Stimulated activated CD8-positive, alpha-beta memory T cell treated with anti-CD3 and anti-CD28 coated beads, Interleukin-4, amount 100 ng/mL, for 48 hours (primary cell): ENCODE results near the gene PAK6.
A peak's percentile ranks its signal among the peaks of the same experiment; 100 is the strongest.

Experiments used
- DNase-seq: peaks from one replicate; pipeline ENCODE4 v3.0.0-alpha.2; 2020

PAK6 gene

GRCh38 chr15:40295297-40295696, 56.4 kb downstream of the PAK6 start:
- DNase-seq: no peak

GRCh38 chr15:40295877-40296560, 57.2 kb downstream of the PAK6 start:
- DNase-seq: no peak

GRCh38 chr15:40296561-40297230, 57.8 kb downstream of the PAK6 start:
- no peak for DNase-seq

- DNase-seq: no peak
Observed at GRCh38 chr15:40297356-40297755, 58.5 kb downstream of the PAK6 start.

- DNase-seq: no peak
Observed at GRCh38 chr15:40298216-40298935, 59.5 kb downstream of the PAK6 start.

GRCh38 chr15:40300367-40300766, 61.5 kb downstream of the PAK6 start:
- no peak for DNase-seq

- no peak for DNase-seq
Observed at GRCh38 chr15:40300771-40301170, 61.9 kb downstream of the PAK6 start.

GRCh38 chr15:40301467-40302179, 62.8 kb downstream of the PAK6 start:
- DNase-seq: no peak

- no peak for DNase-seq
Observed at GRCh38 chr15:40302288-40302886, 63.5 kb downstream of the PAK6 start.

- no peak for DNase-seq
Observed at GRCh38 chr15:40302981-40303380, 64.1 kb downstream of the PAK6 start.

- DNase-seq: no peak
Observed at GRCh38 chr15:40303576-40303975, 64.7 kb downstream of the PAK6 start.

- no peak for DNase-seq
Observed at GRCh38 chr15:40305281-40305680, 66.4 kb downstream of the PAK6 start.

GRCh38 chr15:40306371-40306770, 67.5 kb downstream of the PAK6 start:
- DNase-seq: no peak

GRCh38 chr15:40306908-40307307, 68.0 kb downstream of the PAK6 start:
- peak; percentile 39 for DNase-seq

- DNase-seq: peak; percentile 74
Observed at GRCh38 chr15:40307421-40308211, 68.8 kb downstream of the PAK6 start, which contains the start of gene PLCB2. TSS of gene PLCB2 (minus strand) at chr15:40307935. CDS start at chr15:40307672, 263 bp downstream.

GRCh38 chr15:40309344-40309862, 70.5 kb downstream of the PAK6 start:
- no peak for DNase-seq

- DNase-seq: peak; percentile 82
Observed at GRCh38 chr15:40310001-40310959, 71.4 kb downstream of the PAK6 start.

GRCh38 chr15:40310993-40311392, 72.1 kb downstream of the PAK6 start:
- no peak for DNase-seq

- no peak for DNase-seq
Observed at GRCh38 chr15:40312370-40313158, 73.7 kb downstream of the PAK6 start.
